GM19468 (cell line): Measurements from ENCODE around the gene RILPL2.
"Not testable (repeated sequence)": the region's sequence is repeated elsewhere in the genome, so short reads cannot be mapped to it uniquely, and the experiment has no call there.

Source experiments
- ATAC-seq: cut with Tn5 transposase; IDR thresholded peaks from one replicate; pipeline ENCODE4 v1.9.1; 2021; ENCODE audit warnings: mild to moderate bottlenecking, moderate library complexity, moderate number of reproducible peaks; ENCODE audit not compliant: unreplicated experiment; ENCODE audit errors: extremely low read depth

RILPL2 gene

DNA sequence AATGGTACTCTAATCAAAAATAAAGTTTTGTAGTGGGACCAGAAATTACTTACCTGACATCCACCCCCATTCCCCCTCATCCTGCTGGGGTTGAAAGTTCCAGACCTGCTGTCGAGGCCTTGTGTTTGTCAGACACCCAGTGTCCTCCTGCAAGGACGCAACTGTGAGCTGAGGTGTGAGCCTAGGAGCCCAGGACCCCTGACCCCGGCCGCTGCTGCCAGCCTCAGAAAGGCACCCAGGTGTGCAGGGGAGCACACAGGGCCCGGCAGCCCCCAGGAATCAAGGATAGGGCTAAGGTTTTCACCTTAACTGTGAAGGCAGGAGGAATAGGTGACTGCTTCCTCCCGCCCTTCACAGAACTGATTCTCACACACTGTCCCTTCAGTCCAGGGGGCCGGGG, 27.9 kb downstream of the RILPL2 start:
- not testable (repeated sequence) for ATAC-seq

DNA sequence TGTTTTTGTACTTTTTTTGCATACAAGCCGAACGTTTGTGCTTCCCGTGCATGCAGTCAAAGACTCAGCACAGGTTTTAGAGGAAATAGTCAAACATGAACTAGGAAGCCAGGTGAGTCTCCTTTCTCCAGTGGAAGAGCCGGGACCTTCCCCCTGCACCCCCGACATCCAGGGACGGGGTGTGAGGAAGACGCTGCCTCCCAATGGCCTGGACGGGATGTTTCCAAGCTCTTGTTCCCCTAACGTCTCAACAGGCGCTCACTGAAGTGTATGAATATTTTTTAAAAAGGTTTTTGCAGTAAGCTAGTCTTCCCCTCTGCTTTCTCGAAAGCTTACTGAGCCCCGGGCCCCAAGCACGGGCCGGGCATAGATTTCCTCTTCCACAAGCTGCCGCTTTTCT, 28.6 kb downstream of the RILPL2 start:
- ATAC-seq, result not testable (repeated sequence)

DNA sequence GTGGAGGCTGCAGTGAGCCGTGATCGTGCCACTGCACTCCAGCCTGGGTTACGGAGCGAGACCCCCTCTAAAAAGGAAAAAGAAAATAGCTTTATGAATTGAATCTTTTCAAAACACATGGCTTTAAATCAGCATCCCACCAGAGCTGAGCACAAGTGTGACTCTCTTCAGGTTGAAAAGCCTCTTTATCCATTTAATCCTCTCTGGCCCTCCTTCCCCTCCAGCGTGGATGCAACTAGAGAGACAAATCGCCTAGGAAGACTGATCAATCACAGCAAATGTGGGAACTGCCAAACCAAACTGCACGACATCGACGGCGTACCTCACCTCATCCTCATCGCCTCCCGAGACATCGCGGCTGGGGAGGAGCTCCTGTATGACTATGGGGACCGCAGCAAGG, 29.2 kb downstream of the RILPL2 start:
- ATAC-seq, result not testable (repeated sequence)

DNA sequence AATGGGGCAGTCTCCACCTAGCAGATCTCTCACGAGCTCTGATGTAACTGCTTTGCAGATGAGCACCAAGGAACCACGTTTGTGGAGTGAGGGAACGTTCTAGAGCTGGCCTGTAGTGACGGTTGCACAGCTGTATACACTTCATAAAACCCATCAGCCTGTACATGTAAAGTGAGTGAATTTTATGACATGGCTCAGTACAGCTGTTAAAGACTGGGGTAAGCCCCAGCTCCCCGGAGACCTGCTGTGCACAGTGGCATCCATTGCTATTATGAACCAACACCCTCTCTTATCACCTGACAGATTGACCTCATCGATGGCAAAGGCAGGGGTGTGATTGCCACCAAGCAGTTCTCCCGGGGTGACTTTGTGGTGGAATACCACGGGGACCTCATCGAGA, 31.9 kb downstream of the RILPL2 start:
- no peak for ATAC-seq

DNA sequence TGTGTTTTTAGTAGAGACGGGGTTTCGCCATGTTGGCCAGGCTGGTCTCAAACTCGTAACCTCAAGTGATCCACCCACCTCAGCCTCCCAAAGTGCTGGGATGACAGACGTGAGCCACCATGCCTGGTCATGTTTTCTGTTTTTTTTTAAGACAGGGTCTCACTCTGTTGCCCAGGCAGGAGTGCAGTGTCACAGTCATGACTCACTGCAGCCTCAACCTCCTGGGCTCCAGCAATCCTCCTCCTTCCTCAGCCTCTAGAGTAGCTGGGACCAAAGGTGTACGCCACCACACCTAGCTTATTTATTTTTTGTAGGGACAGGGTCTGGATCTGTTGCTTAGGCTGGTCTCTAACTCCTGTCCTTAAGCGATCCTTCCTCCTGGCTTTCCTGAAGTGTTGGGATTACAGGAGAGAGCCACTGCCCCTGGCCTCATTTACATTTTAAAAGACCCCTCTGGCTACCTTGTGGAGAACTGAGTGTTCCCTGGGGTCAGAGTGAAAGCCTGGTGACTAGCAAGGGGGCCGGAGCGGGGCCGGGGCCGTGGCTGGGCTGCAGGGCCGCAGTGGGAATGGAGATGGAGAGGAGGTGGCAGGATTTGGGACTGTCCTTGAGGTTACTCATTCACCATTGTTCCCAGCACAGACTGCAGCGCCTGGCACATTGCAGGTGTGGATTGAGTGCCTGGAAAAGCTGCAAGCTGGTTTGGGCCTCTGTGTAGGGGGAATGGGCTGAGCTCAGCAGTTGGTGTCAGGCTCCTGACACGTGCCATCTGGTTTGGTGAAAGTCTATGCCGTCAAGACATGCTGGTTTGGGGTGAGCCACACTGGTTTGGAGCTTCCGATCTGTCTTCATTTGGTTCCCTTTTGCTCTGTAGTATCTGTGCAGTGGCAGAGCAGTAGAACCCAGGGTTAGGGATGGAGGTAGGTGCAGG, 34.5 kb downstream of the RILPL2 start:
- no peak for ATAC-seq

DNA sequence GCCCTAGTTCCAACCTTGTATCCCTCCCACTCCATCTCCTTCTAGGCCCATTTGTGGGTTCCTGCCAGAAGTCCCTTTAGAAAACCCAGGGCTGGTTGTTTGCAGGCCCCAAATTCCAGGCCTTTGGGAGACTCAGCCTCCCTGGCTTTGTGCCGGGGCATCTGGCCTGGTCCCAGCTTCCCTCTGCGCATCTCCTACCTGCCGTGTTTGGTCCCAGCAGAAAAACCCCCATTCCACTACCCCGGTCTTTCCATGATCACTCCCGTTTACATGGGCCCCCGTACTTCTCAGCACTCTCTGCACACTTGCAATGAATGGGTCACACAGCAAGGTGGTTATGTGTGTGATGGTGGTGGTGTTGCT, 37.2 kb downstream of the RILPL2 start:
- no peak for ATAC-seq

DNA sequence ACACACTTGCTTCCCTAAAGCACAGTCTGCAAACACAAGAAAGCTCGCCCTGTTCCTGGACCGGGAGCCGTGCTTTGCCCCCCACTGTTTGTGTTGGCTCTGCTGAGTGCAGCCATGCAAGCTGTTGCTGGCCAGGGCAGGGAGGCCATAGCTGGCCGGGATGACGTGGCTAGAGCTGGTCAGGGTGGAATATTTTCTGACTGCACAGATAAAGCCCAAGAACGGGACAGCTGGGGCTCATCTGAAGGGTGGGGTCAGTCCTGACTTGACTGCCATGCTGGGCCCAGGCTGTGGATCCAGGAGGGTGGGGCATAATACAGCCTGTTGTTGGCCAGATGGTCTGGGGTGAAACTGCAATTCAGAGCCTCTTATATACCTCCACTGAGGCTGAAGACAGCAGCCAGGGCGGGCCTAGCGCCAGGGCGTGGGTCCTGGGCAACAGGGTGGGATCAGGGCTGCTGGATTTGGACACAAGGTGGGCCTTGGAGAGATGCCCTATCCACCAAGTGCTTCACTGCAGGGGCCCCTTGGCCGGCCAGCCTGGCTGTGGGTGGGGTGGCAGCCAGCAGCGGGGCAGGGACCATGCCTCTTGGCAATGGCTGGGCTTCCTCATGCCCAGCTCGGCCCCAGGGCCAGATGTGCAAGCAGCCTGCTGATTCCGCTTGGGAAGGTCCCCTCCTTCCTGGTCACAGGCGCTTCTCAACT, 37.8 kb downstream of the RILPL2 start:
- ATAC-seq, result no peak

DNA sequence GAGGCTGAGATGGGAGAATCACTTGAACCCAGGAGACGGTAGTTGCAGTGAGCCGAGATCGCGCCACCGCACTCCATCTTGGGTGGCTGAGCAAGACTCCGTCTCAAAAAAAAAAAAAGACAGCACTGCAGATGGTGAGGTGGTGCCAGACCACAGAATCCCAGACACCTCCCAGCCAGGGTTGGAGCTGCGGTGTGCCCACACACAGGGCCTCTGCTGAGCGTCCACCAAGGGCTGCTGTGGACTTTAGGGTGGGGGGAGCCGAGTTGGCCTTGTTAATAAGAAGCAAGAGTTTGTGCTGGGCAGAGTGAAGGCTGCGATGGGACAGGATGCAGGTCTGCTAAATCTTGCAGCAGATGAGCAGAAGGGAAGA, 38.3 kb downstream of the RILPL2 start:
- ATAC-seq, result no peak

DNA sequence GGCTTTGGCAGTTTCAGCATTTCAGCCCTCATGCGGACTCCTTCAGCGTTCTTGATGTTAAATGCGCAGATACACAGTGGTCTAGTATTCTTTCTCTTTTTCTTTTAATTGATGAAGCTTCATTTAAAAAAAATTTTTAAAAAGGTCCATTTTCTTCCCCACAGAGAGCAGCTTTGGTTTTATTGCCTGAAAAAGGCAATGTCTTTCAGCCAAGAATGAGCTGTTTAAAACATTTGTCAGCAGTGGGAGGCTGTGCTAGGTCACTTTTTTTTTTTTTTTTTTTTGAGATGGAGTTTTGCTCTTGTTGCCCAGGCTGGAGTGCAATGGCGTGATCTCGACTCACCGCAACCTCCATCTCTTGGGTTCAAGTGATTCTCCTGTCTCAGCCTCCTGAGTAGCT, 39.1 kb downstream of the RILPL2 start:
- no peak for ATAC-seq

DNA sequence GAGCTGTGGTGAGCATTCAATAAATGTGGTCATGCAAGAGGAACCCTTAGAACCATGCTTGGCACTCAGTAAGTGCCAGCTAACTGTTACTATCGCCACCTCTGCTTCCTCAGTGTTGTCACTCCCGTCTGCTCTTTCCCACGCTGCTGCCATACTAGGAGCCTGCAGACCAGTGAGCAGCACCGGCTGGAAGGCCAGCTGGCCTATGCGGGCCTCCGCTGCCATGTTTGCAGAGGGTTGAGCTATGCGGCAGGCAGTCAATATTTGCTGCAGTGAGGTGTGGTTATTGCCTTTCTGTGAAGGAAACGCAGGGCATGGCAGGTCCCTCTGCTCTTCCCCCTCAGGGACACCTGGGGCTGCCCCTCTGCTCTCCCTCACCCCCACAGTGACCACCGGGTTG, 39.5 kb downstream of the RILPL2 start:
- no peak for ATAC-seq

DNA sequence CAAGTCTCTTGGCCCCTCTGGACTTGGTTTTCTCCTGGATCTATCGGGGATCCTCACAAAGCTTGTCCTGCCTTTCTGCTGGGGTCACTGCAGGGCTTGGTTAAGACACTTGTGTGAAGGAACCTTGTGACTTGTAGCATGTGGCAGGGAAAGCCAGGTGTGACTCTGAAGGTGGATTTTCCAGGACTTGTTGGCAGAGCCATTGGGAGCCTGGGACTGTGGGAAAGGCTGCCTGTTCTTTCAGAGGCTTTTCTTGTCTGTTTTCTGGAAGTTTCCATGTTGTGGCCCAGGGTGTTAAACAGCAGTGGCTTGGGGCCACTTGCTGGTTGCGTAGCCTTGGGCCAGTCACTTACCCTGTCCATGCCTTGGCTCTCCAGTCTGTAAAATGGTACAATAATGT, 39.9 kb downstream of the RILPL2 start:
- no peak for ATAC-seq

DNA sequence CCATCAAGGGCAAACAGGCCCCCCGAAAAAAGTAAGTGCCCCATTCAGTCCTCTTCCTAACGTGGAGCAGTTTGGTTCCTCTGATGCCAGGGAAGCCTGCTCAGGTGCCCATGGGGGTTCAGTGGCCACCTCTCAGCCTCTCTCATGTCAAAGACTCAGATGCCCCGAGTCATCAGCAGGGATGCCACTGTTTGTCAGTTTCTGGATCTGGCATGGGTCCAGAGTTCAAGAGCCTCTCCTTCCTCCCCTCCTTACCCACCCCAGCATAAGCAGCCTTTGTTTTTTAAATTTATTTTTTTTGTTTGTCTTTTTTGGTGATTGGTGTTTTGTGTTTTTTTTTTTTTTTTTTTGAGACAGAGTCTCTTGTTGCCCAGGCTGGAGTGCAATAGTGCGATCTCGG, 41.2 kb downstream of the RILPL2 start:
- ATAC-seq, result no peak

DNA sequence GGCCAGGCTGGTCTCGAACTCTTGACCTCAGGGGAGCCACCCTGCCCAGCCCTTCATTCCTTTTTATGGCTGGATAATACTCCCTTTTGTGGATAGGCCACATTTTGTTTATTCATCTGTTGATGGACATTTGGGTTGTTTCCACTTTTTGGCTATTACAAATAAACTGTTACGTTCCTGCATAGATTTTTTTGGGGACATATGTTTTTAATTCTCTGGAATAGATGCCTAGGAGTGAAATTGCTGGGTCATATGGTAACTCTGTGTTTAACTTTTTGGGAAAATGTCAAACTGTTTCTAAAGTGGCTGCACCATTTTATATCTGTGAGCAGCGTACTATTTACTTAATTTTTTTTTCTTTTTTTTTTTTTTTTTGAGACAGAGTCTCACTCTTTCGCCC, 42.7 kb downstream of the RILPL2 start:
- ATAC-seq, result no peak

DNA sequence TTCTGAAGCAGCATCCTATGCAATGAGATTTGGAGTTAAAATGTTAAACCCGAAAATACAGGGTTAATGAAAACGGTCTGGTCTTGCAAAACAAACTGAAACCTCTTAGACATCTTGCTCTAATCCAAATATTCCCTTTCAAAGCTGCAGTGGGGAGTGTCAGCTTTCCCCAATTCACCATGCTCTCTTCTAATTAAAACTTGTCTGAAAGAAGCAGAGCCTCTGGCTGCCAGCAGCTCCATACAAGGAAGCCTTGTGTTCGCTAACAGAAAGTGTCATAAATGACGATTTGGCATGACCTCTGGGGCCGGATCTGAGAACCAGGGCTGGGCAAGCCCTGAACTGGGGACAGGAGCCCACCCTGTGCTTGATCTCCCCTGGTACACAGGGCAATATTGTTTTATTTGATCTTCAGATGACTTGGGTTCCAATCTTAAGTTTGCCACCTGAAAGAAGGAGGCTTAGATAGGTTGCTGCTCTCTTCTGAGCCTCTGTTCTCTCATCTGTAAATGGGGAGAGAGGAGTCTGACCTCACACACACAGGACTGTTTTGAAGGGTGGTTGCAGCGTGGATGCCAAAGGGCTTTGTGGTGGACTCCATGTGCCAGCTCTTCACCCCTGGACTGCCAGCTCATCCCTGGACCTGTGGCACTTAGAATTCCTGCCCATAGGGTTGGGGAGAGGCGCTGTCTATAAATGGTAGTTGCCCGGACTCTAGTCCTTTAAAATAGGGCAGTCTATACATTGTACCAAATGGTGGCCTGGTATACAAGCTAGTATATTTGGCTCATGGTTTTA, 44.7 kb downstream of the RILPL2 start:
- no peak for ATAC-seq

DNA sequence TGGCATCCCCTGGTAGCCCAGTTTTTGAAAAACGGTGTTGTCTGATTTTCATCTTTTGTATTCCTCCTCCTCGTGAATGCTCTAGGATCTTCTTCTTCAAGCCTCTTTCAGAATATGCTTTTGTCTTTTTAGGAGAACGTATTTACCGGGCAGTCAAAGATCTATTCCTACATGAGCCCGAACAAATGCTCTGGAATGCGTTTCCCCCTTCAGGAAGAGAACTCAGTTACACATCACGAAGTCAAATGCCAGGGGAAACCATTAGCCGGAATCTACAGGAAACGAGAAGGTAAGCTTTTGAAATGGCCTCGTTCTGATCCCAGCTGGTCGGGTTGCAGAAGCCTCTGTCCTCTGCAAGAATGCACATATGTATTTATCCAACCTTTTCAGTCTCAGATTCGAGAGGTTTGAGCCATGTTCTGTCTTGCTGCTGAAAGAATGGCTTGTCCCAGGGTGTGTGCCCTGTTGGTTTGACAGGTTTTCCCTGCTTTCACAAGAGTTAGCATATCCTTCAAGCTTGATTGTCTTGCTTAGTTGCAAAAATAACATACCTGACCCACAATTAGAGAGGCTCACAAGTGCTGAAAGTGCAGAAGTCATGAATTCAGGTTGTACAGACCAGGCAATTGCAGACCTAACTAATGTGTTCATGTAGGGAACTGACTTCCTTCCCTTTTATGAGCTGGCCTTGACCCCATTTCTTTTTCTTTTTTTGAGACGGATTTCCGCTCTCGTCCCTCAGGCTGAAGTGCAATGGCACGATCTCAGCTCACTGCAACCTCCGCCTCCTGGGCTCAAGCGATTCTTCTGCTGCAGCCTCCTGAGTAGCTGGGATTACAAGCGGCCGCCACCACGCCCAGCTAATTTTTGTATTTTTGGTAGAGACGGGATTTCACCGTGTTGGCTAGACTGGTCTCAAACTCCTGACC, 45.7 kb downstream of the RILPL2 start:
- no peak for ATAC-seq

DNA sequence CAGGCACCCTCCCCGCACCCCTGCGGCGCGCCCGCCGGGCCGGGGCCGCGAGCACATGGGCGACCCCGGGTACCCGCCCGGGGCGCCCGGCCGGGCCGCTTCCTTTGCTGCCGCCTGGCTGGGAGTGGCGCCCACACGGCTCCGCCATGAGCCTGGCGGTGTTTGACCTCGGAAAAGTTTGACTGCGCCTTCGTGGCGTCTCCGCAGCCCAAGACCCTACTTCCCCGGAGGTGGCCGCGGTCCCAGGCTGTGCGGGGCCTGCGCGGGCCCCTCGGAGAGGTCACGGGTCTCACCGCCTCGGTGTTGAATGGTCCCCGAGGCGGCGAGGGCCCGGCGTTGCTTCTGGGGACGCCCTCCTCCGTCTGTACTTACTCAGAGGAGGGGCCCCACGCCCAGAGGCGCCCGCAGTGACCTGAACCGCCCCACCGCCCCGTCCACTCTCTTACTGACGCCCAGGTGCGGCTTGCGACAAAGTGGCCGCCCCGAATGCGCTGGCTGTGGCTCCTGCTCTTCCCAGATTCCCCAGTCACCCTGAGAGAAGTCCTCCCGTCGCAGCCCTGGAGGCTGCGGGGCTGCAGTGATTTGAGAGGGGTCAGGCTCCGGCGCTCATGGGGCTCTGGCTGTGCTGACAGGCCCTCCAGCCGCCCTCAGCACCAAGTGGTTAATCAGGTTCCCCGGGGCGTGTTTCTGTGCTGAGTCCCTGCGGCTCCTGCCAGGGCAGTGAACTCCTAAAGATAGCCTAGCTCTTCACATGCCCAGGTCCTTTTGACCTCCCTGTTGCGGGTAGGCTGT, 46.7 kb downstream of the RILPL2 start:
- ATAC-seq, result no peak

DNA sequence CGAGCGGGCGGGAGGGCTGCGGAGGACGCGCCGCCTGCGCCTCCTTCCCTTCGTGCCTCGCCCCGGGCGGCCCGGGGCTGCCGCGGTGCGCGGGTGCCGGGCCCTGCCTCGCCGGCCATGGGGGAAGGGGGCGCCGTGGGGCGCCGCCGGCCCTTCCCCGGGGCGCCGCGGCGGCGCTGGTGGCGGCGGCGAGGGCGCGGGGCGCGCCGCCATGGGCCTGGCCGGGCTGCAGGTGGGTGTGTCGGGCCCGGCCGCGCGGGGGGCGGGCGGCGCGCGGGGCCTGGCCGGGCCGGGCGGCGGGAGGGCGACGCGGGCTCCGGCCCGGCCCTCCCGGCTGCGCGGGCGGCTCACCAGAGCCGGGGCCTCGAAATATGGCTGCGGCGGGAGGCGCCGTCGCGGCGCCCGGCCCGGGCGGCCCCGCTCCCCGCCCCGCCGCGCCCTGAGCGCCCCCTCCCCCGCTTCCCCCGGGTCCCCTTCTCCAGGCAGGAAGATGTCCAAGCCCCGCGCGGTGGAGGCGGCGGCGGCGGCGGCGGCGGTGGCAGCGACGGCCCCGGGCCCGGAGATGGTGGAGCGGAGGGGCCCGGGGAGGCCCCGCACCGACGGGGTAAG, 47.4 kb downstream of the RILPL2 start:
- ATAC-seq, result peak; percentile 10

DNA sequence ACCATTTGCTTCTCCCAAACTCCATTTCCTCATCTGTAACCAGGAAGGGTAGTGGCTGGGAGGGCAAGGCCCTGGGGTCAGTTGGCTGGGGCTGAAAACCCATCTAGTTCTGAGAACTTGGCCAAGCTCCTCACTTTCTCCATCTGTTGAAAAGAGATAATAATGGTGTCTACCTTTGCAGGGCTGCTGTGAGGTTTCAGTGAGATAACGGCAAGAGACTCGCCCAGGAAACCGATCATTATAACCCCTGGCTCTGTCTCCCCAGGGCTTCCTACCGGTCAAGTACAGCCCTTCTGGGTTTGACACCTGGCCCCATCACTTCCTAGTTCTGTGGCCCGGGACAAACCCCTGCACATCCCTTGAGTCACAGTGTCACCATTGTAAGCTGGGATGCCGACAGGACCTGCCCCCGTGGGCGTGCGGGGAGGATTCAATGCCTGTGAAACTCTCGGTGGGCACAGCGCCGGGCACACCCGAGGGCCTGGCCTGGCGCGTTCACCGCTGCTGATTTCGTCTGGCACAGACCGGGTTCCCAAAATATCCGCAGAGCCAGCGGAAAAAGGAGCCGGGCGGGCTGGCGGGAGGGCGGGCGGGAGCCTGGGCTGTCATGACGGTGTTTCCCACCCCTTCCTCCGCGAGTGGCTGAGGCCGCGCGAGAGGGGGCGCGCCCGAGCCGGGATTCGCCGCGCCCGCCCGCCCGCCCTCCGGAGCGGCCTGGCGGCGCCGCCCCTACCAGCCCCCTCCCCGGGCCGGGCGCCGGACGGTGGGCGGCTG, 48.1 kb downstream of the RILPL2 start:
- ATAC-seq, result peak; percentile 21
